NCI-H1105 (cell line): ENCODE data around the gene VMAC.
"Not testable (repeated sequence)": the region's sequence is repeated elsewhere in the genome, so short reads cannot be mapped to it uniquely, and the experiment has no call there.

Experiments used
- DNase-seq: peaks from one replicate; lab custom pipeline; 2025; lab: John Stamatoyannopoulos, UW

VMAC gene, protein sequence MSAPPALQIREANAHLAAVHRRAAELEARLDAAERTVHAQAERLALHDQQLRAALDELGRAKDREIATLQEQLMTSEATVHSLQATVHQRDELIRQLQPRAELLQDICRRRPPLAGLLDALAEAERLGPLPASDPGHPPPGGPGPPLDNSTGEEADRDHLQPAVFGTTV

DNA sequence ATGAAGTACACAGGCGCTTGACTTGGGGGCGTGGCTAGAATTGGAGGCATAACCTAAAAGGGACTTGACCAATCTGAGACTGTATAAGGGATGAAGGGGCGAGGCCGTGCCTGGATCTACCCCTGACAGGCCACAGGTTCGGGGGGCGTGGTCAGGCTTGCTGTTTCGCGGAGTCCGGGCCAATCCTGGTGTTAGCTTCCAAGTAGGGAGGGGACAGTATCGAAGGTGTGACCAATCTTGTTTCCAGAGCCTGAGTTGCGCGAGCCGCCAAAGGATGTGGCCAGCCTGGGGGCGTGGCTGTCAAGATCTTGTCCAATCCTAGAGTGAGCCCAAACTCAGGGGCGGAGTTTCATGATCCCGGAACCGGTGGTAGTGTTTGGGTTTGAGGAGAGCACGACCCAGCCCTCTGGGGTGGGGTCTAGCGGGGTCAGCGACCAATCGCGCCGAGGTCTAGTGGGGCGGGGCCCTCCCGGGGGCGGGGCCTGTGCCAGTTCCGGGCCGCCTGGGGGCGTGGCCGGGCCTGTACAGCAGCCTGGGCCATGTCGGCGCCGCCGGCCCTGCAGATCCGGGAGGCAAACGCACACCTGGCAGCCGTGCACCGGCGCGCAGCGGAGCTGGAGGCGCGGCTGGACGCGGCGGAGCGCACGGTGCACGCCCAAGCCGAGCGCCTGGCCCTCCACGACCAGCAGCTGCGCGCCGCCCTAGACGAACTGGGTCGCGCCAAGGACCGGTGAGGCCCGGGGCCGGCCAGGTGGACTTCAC lies at the start of gene VMAC:
VMAC (plus strand) TSS at position 521 of the 762 bp plus-strand sequence; CDS start at position 540, 19 bp downstream.
- peak; percentile 100 for DNase-seq

DNA sequence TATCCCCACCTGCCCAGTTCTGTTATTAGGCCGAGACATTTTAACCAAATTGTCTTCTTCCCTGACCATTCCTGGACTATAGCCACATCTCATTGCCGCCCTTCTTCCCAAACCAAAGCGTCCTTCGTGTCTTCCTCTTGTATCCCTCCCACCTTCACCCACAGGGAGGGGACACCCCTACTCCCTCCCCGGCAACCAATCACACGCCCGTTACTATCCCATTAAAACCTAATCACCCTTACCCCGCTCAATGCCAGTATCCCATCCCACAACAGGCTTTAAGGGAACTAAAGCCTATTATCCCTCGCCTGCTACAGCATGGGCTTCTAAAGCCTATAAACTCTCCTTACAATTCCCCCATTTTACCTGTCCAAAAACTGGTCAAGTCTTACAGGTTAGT lies 49.5 kb upstream of the VMAC start:
- DNase-seq = not testable (repeated sequence)

DNA sequence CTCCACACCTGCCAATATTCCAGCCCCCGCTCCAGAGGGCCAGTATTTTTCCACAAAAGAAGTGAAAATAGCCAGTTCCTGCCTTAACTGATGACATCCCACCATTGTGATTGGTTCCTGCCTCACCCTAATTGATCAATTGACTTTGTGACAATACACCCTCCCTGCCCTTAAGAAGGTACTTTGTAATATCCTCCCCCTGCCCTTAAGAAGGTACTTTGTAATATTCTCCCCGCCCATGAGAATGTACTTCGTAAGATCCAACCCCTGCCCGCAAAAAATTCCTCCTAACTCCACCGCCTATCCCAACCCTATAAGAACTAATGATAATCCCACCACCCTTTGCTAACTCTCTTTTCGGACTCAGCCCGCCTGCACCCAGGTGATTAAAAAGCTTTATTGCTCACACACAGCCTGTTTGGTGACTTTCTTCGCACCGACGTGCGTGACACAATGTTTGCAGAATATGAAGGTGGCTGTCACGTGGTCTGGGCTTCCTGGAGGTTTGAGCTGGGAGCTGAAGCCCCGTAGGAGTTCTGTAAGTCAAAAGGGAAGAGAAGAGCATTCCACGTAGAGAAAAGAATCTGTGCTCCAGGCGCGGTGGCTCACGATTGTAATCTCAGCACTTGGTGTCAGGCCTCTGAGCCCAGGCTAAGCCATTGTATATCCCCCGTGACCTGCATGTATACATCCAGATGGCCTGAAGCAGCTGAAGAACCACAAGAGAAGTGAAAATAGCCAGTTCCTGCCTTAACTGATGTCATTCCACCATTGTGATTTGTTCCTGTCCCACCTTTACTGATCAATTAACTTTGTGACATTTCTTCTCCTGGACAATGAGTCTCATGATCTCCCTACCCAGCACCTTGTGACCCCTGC lies 47.2 kb upstream of the VMAC start:
- no peak for DNase-seq

DNA sequence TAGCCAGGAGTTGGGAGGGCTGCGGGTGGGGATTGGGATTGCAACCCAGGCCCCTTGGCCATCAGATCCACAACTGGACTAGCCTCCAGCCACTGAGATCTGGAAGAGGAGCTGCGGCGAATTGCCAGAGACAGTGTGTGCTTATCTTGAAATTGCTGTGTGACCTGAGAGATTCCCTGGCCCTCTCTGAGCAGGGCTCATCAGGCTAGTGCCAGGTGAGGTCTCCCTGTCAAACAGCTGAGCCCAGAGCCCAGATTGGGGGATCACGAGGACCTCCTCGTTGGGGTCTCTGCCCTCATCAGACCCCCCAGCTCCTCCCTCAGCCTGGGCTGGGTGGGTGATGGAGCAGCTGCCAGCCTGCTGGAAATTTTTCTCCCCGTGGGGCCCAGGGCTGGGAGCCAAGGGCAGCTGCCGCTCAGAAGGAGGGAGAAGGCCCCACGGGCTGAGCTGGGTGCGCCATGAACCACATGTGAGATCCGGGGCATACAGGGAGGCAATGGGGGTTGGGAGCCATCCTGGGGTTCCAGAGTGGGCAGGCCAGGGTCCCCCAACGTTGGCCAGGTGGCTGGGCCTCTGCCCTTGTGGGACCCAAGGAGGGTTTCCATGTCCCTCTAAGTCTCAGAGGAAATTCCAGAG lies 41.5 kb upstream of the VMAC start:
- DNase-seq = no peak

DNA sequence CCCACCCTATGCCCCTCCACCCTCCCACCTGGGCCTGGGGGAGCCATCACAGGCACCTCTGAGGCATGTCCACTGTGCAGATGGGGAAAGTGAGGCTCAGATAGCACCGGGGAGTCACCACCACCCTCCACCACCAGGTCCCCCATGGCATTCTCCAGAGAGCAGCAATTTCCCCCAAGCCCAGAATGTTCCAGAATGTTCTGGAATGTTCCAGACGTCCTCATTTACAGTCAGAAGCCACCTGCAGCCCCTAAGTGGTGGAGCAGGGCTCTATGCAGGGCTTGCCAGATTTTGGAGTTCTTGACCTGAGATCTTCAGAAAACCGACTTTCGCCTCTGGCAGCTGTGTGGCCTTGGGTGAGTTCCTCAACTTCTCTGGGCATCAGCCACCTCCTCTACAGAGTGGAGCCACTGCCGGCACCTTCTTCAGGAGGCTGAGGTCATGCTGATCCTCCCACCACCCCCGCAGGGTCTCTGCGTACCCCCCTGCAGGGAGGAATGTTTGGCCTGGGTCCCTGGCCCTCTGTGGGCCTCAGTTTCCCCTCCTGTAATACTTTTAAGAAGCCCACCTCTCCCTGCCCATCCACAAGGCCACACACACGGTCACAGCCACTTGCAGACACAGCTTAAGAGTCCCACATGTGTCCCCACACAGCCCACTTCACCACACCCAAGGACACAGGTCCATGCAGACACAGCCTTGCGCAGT lies 40.5 kb upstream of the VMAC start:
- DNase-seq = no peak

DNA sequence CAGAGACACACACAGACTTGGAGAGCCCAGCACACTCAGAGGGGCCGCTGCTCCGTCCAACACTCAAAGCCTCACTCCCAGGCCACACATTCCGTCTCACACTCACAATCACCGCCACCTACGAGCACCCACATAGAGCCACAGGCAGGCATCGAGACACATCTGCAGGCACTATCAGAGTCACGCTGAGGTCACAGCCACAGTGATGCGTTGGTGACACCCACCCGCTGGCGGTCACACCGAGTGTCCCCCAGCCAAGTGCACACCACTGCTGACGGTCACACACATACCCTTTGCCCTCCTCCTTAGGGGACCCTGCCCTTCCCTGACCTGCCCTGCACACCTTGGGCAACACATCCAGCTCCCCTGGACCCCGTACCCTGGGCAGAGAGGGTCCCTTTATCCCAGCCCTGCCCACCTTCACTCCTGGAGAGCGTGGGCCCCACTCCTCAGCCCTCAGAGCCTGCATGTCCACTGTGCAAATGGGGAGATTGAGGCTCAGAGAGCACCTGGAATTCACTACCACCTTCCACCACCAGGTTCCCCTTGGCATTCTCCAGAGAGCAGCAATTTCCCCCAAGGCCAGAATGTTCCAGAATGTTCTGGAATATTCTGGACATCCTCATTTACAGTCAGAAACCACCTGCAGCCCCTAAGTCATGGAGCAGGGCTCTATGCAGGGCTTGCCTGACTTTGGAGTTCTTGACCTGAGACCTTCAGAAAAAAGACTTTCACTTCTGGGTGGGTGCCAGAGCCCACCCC lies 39.8 kb upstream of the VMAC start:
- no peak for DNase-seq

DNA sequence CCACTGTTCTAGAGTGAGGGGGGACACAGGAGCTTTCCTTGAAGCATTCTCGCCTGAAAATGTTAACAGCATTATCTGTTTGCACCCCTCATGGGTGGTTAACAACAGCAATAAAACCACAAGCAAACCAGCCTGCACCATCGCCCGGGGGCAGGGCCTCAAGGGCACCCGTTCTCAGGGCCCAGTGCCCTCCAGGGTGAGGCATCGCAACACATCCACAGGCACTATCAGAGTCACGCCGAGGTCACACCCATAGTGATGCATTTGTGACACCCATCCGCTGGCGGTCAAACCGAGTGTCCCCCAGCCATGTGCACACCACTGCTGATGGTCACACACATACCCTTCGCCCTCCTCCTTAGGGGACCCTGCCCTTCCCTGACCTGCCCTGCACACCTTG lies 38.9 kb upstream of the VMAC start:
- no peak for DNase-seq

DNA sequence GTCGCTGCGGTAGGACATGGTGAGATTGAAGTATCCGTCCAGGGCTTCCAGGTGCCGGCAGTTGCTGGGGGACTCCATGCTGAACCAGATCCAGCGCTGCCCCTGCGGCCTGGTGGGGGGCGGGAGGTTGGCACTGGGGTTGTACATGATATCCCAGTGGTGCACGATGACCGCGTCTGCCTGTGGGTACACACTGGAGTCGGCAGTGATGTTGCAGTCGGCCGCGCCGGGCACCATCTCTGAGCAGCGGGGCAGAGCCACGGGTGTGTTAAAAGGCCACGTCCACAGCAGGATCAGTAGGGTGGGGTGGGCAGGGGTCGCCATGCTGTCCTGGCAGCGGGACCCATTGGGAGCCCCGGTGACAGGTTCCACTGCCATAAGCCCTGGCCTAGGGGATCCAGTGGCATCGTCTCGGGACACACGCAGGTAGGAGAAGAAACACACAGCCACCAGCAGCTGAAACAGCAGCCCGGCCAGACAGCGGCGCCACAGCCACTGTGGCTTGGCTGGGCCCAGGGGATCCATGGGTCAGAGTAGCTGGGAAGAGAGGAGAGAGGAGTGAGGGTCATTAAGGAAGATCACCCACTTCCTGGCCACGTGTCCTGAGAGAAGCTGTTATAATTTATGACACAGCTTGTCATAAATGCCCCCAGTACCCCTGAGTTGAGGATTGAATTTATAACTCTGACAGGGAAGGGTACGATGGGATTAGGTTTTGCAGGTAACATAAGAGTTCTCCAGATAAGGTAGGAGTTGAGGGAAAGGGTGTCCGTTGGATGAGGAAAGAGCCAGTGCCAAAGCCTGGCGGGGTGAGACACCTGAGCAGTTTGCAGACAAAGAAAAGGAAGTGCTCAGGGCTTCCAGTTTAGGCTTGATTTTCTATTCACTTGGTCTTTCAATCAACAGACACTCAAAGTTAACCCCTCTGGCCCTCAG lies 37.2 kb upstream of the VMAC start:
- DNase-seq = no peak

DNA sequence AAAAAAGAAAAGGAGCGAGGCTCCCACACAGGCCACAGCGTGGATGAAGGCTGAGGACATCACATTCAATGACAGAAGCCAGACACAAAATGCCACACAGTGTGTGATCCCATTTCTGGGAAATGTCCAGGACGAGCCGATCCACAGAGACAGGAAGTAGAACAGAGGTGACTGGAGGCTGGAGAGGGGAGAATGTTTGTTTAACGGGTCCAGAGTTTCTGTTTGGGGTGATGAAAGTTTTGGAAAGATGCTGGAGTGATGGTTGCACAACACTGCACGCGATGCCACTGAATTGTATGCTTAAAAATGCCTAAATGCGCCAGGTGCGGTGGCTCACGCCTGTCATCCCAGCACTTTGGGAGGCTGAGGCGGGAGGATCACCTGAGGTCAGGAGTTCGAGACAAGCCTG lies 33.7 kb upstream of the VMAC start:
- DNase-seq = no peak

DNA sequence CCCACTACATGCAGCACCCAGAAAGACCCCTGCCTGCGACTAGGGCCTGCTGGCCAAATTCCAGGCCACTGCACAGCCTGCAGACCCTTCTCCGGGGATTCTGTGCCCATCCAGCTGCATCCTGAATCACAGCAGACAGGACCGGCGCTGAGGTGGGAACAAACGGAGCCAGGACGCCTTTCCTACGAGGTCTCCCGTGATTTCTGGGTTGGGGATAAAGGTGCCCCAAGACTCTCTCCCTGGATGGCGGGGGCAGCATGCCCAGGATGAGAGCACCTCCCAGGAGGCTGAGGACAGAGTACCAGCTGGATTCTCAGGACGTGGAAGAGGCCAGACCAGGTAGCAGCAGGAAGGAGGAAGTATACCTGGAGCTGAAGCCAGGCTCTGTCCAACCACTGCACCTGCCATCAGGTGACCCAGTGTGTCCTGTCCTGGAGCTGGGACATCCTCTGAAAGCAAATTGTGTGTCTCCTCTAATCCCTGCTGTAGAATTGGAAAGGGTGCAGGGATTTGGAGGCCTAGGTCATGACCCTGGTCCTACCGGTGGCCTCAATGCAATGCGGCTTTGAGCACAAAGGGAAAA lies 31.0 kb upstream of the VMAC start:
- no peak for DNase-seq

DNA sequence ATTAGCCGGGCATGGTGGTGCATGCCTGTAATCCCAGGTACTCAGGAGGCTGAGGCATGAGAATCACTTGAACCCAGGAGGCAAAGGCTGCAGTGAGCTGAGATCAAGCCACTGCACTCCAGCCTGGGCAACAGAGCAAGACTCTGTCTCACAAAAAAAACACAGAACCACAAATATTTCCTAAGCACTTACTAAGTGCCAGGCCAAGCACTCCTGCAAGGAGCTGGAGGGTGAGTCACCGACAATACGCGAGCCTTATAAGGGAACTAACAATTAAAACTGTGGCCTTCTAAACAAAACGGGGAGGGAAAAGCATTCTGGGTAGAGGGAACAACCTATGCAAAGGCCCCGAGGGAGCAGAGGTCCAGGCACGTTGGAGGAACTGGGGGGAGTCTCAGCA lies 30.2 kb upstream of the VMAC start:
- not testable (repeated sequence) for DNase-seq

DNA sequence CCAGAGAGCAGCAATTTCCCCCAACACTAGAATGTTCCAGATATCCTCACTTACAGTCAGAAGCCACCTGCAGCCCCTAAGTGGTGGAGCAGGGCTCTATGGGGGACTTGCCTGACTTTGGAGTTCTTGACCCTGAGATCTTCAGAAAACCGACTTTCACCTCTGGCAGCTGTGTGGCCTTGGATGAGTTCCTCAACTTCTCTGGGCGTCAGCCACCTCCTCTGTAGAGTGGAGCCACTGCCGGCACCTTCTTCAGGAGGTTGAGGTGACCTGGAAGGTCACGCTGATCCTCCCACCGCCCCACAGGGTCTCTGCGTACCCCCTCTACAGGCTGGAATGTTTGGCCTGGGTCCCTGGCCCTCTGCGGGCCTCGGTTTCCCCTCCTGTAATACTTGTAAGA lies 27.2 kb upstream of the VMAC start:
- DNase-seq = no peak

DNA sequence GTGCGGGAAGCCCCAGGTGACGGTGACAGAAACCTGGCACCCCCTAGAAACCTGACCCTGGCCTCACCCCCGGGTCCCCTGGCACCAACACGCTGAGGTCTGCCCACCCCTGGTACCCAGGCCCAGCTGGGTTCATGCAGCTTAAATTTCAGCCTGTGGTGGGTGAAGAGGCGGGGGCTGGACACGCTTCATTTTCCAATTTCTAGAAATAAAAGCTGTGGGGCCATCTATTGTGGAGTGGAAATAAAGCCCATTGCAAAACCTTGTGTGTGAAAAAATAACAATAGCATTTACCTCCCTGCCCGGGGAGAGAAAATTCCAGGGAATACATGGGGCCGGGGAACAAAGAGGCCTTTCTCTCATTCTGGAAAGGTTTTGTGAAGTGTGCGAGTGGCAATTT lies 26.8 kb upstream of the VMAC start:
- DNase-seq = no peak

DNA sequence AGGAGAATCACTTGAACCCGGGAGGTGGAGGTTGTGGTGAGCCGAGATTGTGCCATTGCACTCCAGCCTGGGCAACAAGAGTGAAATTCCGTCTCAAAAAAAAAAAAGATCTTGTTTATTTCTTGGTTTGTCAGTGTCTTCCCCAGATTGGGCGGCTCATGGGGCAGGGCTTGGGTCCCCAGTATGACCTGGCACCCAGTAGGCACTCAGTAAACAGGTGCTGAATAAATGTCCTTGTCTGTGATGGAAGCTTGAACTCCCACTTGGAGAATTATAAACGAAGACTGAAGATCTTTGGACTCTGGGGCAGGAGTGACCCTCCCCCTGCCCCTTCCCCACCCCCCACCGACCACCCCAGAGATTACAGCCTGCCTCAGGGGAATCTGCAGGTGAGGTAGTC lies 24.5 kb upstream of the VMAC start:
- no peak for DNase-seq

DNA sequence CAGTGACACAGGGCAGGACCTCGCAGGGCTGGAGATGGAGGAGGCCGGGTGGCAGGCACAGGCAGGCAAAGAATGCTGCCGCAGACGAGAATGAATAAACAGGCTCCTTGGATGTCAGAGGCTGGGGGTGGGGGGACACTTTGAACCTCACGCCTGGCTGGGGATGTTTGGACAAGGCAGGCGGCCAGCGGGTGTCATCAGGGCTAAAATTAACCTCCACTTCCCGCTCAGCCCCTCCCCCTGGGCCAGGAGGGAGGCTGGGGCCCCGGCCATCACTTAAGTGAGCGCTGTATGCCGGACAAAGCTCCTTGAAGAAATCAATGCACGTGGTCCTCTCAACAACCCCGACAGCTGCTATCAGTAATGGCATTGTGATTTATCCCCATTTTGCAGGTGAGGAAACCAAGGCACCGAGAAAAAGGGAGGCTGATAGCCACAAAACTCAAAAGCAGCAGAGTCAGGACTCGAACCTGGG lies 24.0 kb upstream of the VMAC start:
- no peak for DNase-seq

DNA sequence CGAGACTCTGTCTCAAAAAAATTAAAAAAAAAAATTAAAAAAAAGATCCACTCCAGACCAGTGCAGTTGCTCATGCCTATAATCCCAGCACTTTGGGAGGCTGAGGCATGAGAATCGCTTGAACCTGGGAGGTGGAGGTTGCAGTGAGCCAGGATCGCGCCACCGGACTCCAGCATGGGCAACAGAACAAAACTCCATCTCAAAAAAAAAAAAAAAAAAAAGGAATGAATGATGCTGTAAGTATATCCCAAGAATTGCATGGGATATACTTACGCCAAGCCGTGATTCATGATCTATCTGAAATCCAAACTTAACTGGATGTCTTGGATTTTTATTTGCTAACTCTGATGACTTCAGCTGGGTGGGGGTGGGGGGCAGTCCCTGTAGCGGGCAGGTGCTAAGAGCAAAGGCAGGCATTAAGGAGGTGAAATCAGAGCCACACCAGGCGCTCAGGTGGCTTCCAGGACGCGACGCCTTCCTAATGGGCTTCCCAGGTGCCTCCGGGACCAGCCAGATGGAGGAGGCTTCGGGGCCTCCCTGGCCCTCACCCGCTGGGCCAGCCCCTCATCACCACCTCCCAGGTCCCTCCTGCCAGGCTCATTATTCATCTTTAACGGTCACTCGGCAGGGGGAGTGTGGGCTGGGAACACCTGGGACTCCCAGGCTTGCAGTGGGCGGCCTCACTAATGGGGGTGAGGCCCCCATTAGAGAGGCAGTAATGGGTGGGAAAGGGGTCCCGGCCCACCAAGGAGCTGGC lies 23.0 kb upstream of the VMAC start:
- DNase-seq = no peak

DNA sequence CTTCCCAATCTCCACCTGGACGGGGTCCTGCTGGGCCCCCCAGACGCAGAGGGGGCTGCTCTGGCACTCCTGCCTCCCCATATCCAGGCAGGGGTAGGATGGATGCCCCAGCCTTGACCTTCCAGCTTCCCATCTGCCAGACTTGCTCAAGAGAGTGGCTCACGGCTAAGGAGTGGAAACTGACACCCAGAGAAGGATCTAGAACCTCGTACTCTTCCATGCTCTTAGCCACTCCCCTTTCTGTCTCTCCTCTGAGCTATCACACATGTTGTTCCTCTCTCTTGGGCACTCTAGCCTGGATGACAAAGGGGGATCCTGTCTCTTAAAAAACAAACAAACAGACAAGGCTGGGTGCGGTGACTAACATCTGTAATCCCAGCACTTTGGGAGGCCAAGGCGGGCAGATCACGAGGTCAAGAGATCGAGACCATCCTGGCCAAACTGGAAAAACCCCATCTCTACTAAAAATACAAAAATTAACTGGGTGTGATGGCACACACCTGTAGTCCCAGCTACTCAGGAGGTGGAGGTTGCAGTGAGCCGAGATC lies 22.2 kb upstream of the VMAC start:
- DNase-seq = no peak

DNA sequence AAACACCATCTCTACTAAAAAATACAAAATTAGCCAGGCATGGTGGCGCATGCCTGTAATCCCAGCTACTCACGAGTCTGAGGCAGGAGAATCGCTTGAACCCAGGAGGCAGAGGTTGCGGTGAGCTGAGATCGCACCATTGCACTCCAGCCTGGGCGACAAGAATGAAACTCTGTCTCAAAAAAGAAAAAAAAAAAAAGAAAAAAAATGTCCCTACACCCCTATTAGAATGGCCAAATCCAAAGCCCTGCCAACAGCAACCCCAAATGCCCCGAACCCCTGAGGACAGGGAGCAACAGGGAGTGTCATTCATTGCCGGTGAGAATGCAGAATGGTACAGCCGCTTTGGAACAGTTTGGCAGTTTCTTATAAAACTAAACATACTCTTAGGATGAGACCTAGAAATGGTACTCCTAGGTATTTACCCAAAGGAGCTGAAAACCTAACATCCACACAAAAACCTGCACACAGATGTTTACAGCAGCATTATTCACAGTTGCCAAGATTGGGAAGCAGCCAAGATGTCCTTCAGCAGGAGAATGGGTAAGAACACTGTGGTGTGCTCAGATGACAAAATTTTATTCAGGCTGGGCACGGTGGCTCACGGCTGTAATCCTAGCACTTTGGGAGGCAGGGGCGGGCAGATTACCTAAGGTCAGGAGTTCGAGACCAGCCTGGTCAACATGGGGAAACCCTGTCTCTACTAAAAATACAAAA lies 21.4 kb upstream of the VMAC start:
- not testable (repeated sequence) for DNase-seq
